K562 (cell line): ENCODE measurements around the gene RMI1. TPM values are rescaled to one million over a fixed set of nuclear protein-coding genes. Genes with fewer than 3 reads are reported as not detected.

Source experiments
- ADNP ChIP-seq: fragments of 200-800 bp; sonication (Bioruptor generic); IDR thresholded peaks from 2 replicates; pipeline ENCODE4 v1.6.1; 2016; ENCODE audit warnings: missing genetic modification characterization, missing compliant biosample characterization
- FOXK2 ChIP-seq, 2 experiments: fragments of 450-650 bp; IDR thresholded peaks in 1 of 2; conservative IDR thresholded peaks in 1 of 2; 2 replicates each; pipeline ENCODE4 v1.6.1; 2016; ENCODE audit warnings: low read depth in 2 of 2, mild to moderate bottlenecking in 1 of 2
- GABPB1 ChIP-seq: sonication (generic); formaldehyde crosslinking; IDR thresholded peaks from 2 replicates; pipeline ENCODE4 v1.8.0; 2022; ENCODE audit warnings: mild to moderate bottlenecking, missing genetic modification reagents
- KLF16 ChIP-seq: IDR thresholded peaks from 2 replicates; pipeline ENCODE4 v1.6.1; 2016; ENCODE audit warnings: antibody characterized with exemption
- MGA ChIP-seq: fragments of 450-650 bp; IDR thresholded peaks from 2 replicates; pipeline ENCODE4 v1.6.1; 2016; ENCODE audit warnings: mild to moderate bottlenecking, moderate library complexity
- RUNX1 ChIP-seq: sonication (generic); IDR thresholded peaks from 2 replicates; pipeline ENCODE4 v1.6.1; 2016; ENCODE audit warnings: antibody characterized with exemption, low read depth
- SIRT6 ChIP-seq: IDR thresholded peaks from one replicate; pipeline ENCODE4 v1.6.1; 2012; ENCODE audit warnings: low read depth, mild to moderate bottlenecking, control low read depth, inconsistent platforms, low read length, moderate library complexity
- SMARCE1 ChIP-seq: fragments of 450-650 bp; IDR thresholded peaks from 2 replicates; pipeline ENCODE4 v1.7.1; 2016; ENCODE audit warnings: mild to moderate bottlenecking
- TEAD2 ChIP-seq: fragments of 450-650 bp; IDR thresholded peaks from 2 replicates; pipeline ENCODE4 v1.6.1; 2016; ENCODE audit warnings: missing genetic modification characterization, control low read depth, missing compliant biosample characterization
- polyA plus RNA-seq, 8 experiments: library from polyadenylated mRNA; depleted of rRNA in 4 of 8; stranded (reverse) in 5 of 8; unstranded in 3 of 8; fragments of >200 nt; fragmentation: Nextera tagmentation in 2 of 8; fragmentation: Illumina TruSeq in 1 of 8; extraction: Ambion mirVana in 2 of 8; extraction: Trizol in 1 of 8; gene quantifications; 2 replicates each; pipeline versions ENCODE4 v1.2.1 to v1.2.3, GENCODE V29; 2011 to 2014; ENCODE audit warnings: inconsistent platforms in 1 of 8, missing spikeins in 1 of 8
- total RNA-seq, 7 experiments: library from RNA; depleted of rRNA in 6 of 7; stranded (reverse); fragments of >200 nt in 6 of 7; fragmentation: Illumina TruSeq in 2 of 7; extraction: Trizol in 2 of 7; gene quantifications; 2 replicates each; pipeline versions ENCODE4 v1.2.1 to v1.2.3, GENCODE V29; 2011 to 2021; ENCODE audit warnings: low replicate concordance in 1 of 7
- TF ChIP-seq, protein P1 (sequence below): fragments of 150-350 bp; conservative IDR thresholded peaks from 2 replicates; pipeline ENCODE4 v1.6.1; 2014; ENCODE audit warnings: low read length
- TF ChIP-seq, protein P2 (sequence below): fragments of 450-650 bp; IDR thresholded peaks from 2 replicates; pipeline ENCODE4 v1.6.1; 2016; ENCODE audit warnings: missing biosample characterization, missing genetic modification characterization

The RMI1 gene
- total and polyA plus RNA-seq, 9 of the 15 experiments (the other 6 are each of a cell fraction or from before 2014, with no cell fraction given): 3.0 to 17.4 (median 10.6) TPM

DNA sequence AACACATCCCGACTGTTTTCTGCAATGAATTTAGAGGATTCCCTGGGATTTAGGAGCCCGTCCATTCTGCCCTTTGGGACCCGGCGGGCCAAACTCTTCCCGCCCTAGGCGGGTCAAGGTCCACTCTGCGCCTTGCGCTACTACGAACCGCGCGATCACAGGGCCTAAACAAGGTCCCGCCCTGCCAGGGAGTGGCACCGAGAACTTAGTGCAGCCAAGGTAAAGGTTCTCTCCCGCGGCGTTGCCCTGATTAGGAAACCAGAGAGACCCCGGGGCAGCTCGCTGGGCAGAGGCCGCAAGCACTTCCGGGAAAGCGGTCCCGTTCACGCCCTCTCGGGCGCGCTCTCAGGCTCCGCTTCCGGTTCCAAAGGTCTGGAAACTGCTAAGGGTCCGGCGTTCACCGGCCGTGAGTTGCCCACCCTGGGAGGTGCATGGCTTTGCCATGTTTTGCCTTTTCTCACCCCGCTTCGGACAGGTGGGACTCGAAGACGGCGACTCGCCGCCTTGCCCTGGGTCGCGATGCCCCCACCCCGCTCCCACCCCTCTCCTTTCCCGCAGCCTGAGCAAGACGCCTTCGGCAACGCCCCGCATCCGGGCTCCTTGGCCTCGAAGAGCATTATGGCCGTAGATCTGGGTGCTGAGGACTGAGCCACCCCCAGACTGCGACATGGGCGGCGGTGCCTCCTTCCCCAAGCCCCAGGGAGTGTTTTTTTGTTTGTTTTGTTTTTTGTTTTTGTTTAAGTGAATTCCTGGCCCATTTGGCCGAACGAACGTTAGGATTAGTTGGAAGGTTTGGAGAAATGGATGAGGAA, 24.0 kb upstream of the RMI1 start (continued):
- TF ChIP-seq MGA (peak; percentile 70; the same call in 1 of the 2 replicates), GABPB1 (peak; percentile 83; the same call in 1 of the 2 replicates), ADNP (tag) (no peak), FOXK2 (conservative IDR thresholded peaks at IDR 0.05 in 1 of 2, IDR thresholded peaks at IDR 0.05 in 1 of 2; ENCODE audit: low read depth in 2 of 2) (no peak), KLF16 (no peak), RUNX1 (no peak), SMARCE1 (no peak), TEAD2 (tag) (no peak), SIRT6 (no peak)
- TF ChIP-seq, protein P1, sequence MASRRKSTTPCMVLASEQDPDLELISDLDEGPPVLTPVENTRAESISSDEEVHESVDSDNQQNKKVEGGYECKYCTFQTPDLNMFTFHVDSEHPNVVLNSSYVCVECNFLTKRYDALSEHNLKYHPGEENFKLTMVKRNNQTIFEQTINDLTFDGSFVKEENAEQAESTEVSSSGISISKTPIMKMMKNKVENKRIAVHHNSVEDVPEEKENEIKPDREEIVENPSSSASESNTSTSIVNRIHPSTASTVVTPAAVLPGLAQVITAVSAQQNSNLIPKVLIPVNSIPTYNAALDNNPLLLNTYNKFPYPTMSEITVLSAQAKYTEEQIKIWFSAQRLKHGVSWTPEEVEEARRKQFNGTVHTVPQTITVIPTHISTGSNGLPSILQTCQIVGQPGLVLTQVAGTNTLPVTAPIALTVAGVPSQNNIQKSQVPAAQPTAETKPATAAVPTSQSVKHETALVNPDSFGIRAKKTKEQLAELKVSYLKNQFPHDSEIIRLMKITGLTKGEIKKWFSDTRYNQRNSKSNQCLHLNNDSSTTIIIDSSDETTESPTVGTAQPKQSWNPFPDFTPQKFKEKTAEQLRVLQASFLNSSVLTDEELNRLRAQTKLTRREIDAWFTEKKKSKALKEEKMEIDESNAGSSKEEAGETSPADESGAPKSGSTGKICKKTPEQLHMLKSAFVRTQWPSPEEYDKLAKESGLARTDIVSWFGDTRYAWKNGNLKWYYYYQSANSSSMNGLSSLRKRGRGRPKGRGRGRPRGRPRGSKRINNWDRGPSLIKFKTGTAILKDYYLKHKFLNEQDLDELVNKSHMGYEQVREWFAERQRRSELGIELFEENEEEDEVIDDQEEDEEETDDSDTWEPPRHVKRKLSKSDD: no peak
- TF ChIP-seq, protein P2, sequence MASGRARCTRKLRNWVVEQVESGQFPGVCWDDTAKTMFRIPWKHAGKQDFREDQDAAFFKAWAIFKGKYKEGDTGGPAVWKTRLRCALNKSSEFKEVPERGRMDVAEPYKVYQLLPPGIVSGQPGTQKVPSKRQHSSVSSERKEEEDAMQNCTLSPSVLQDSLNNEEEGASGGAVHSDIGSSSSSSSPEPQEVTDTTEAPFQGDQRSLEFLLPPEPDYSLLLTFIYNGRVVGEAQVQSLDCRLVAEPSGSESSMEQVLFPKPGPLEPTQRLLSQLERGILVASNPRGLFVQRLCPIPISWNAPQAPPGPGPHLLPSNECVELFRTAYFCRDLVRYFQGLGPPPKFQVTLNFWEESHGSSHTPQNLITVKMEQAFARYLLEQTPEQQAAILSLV (tag): no peak
